ENCODE results near the gene PIAS1.
"Not testable (repeated sequence)": the region's sequence is repeated elsewhere in the genome, so short reads cannot be mapped to it uniquely, and the experiment has no call there.

PIAS1 gene

DNA sequence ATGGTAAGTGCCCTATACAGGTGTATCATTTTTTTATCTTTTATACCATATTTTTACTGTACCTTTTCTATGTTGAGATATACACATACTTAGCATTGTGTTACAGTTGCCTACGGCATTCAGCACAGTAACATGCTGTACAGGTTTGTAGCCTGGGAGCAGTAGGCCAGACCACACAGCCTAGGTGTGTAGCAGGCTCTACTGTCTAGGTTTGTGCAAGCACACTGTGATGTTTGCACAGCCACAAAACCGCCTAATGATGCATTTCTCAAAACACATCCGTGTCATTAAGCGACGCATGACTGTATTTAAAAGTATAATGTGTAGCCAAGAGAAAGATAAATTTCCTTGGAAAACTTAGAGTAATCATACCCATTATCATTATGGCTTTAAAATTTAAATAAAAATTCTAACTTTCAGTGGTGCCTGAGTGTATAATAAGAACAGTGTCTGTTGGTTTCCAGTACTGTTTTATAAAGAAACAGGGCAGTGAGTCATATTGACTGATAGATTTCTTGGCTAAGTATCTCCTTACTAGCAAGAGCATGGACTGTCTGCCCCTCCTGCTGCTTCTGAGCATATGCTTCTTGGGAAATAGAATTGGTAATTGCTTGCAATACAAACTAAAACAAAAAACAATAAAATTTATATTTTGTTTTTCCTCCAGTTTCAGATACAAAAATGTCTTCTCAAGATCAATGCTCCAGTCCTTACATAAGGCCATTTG is 132.7 kb downstream of the PIAS1 start:
- DNase-seq, result no peak

DNA sequence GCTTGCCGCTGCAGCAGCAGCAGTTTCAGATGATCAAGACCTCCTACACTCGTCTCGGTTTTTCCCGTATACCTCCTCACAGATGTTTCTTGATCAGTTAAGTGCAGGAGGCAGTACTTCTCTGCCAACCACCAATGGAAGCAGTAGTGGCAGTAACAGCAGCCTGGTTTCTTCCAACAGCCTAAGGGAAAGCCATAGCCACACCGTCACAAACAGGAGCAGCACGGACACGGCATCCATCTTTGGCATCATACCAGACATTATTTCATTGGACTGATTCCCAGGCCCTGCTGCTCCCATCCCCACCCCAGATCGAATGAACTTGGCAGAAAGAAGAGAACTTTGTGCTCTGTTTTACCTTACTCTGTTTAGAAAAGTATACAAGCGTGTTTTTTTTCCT is 133.4 kb downstream of the PIAS1 start:
- no peak for DNase-seq

DNA sequence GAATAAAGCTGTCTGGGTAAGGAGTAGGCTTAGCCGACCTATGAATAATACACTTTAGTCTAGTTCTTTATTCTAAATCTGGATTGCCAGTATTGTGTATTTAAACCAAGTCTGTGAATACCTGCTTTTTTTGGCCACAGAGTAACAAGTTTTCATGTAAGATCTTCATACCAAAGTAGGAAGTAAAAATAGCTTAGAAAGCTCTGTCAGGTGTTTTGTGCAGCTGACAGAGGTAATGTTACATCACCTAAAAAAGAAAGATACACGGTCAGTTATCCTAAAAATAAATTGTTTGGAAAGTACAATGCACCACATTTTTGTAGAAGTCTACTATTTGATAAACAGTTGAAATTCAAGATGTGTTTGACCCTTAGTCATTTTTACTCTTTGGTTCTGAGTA is 134.5 kb downstream of the PIAS1 start:
- DNase-seq, result no peak

DNA sequence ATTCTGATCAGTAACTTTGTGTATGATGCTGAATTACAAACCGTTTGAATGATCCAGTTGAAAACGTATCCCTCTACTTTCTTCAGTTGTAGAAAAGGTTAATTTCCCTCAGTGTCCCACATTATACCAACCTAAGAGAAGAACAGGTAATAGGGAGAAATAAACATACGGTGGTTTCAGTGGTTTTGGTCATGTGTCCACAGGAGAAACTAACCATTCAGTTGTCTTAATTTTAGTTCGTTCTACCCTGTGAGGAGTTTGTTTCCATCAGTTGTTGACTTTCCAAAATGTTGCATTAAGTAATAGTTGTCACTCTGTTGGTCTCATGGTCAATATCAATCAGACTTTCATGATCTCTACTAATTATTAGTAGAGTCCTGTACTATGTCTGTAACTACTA is 135.9 kb downstream of the PIAS1 start:
- DNase-seq, result no peak

DNA sequence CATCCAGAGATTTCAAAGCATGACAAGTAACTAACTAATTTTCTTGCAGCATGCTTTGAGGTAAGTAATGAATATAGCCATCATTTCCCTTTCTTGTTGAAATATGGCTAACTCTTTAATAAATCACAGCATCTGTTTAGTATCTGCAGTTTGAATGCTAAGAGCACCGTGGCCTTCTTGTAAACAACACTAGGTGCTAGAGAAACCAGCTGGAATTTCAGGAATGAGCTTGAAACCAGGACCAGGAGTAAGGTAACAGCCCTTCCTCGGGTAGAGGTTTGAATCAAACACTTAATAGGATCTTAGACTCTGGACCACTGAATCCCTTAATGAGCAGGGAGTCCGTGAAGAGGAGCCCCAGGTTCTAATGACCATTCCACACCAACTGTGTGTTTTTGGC is 137.4 kb downstream of the PIAS1 start:
- no peak for DNase-seq

DNA sequence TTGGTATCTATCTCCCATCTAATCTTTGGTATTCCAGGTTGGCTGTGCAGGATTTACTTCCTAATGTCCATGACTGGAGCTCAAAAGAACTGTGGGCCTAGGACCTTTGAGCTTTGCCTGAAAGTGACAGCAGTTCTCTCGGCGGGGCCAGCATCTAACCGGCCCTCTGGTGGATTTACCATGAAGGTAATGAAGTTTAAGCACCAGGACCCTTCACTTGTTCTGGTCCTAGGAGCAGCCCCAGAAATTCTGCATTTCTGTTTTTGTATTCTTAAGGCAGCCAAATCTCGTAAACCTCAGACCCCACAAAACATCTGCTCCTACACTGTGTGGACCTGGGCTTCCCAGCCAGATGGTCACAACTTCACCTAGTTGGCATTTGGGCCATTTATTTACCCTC is 138.0 kb downstream of the PIAS1 start:
- no peak for DNase-seq

DNA sequence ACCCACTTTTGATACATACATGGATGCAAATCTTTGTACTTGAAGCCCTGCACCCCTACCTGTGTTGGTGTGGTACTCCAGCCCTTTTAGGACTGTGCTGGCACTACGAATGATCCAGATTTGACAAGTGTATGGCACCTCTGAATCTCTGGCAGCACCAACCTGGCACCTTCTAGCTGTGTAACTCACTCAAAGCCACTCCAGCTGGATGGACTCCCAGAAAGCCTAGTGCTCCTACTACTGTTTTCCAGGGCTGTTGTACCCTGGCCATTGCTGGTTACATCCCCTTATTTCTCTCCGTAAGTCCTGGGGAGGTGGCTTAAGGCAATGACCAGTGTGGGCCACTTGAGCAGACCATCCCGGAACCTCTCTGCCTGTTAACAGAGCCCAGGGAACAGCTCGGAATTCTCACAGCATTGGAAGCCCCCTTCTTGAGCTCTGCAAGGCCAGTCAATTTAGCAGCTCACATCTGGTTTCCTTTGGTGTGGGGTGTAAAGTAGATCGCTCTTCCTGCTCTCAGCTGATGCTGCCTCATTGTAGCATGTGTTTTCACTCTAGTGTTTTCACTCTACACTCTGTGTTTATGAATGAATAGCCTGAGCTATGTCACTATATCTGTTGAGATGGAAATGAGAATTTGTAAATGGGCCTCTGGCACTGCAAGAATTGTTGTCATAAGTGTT is 138.8 kb downstream of the PIAS1 start:
- DNase-seq, result no peak

DNA sequence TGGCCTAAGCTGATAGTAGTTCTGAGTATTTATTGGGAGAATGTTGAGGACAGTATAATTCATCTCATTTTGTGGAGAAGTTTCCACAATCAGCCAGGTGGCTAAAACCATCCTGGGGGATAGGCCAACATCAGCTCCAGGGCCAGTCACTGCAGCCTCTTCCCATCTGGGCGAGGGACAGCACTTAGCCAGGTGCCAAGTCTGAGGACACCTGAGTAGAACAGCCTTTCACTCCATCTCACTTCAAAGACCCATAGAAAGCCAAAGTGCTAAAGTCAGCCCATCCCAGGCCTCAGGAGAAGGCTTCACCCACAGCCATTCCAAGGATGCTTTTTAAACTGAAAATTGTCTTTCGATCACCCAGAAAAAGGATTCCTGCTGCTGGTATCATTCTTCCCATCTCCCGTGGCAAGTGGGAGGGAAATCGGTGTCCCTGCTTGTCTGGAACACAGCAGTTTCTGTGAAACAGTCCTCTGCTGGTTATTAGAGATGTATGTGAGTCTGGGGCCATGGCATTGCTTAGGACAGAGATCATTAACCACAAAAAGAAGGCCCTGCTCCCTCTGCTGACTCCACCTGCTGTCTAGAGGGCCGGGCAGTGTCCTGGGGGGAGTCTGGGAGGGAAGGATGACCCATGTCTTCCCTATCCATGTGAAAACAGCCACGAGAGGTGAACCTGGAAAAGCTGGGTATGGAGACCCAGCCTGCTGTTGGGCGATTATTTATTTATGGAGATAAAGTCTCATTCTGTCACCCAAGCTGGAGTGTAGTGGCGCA is 141.4 kb downstream of the PIAS1 start:
- no peak for DNase-seq

DNA sequence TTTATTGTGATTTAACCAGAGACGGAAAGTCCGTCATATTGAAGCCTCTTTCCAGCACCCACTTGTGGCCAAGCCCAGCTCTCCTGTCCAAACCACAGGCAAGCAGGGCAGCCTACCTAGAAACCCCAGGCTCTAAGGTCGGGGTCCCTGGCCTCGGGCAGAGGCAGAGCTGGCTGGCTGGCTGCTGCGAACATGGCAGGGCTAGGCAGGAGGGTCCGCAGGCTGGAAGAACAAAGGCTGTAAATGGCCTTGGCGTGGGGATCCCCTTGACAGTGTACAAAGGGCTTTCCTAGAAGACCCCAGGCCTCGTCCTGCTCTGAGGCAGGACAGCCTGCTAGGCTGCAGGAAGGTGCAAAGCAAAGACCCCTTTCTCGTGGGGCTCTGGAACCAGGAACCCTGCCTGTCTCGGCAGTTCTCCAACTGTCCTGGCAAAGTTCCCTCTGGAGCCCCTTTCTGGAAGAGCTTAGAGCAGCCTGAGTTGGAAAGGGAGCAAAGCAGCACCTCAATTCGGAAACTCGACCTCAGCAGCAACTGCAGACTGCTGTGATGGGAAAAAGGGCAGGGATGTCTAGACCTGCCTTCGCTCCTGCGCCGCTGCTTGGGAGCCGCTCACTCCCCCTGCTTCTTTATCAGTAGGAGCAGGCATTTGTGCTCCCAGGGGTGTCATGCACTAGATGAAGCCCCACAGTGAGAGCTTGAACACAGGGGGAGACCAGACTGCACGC is 142.5 kb downstream of the PIAS1 start:
- no peak for DNase-seq

DNA sequence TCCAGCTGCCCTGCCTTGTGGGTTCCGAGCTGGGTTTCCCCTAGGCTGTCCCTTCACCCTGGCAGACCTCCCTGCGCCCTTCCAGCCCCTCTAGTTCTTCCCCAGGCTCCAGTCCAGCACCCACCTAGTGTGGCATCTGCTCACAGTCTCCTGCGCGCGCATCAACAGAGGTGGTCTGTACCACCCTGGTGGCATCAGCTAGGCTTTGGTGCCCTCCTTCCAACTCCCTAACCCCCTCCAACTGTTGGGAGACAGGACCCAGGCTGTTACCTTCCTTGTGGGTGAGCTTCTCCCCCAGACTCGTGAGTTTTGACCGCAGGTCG is 143.0 kb downstream of the PIAS1 start:
- DNase-seq, result no peak

DNA sequence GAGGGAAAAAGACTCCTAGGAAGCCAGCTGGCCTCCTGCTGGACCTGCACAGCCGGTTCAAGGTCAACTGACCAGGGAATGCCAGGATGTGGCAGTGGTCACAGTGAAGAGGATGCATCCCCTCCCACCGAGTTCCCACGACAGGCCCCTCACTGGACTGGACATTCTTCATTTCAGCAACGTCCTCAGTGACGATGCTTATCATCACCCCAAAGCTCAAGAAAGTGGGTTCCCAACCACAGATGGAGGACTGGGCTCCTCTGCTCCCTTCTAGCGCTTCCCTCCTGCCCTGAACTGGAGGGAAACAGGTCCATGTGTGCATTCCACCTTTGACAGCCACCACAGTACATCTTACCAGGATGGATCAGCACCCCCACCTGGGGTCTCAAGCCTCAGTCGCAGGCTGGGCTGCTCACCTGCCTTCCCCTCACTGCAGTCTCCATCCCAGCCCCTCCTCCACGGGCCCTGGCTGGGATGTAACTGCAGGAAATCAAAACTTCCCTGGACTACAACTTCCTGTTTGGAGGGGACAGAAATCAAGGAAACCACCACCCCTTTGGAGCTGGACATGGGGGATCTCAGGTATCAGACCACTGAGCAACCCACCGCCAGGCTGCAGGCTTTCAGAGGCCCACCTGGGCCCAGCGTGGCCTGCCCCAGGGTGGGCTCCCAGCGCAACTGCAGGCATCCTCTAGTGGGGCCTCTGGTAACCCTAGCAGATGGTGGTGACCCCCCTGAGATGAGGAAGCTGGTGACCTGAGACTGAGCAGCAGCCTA is 143.7 kb downstream of the PIAS1 start:
- no peak for DNase-seq

DNA sequence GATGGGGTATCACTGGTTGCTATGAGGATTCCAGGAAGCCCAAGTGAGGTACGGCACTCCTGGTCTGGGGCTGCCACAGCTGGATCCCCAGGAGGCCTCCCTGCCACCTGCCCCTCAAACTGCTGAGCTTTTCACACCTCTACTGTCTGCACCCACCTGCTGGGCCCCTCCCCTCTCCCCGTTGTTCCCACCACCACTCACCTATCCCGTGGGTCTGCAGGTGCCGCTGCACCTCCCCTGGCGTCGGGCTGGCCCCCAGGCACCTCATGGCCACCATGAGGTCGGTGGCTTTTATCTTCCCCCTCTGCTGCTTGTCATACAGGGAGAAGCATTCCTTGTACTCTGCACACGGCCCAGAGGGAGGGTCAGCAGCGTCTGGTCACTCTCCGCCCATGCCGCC is 145.2 kb downstream of the PIAS1 start:
- no peak for DNase-seq

DNA sequence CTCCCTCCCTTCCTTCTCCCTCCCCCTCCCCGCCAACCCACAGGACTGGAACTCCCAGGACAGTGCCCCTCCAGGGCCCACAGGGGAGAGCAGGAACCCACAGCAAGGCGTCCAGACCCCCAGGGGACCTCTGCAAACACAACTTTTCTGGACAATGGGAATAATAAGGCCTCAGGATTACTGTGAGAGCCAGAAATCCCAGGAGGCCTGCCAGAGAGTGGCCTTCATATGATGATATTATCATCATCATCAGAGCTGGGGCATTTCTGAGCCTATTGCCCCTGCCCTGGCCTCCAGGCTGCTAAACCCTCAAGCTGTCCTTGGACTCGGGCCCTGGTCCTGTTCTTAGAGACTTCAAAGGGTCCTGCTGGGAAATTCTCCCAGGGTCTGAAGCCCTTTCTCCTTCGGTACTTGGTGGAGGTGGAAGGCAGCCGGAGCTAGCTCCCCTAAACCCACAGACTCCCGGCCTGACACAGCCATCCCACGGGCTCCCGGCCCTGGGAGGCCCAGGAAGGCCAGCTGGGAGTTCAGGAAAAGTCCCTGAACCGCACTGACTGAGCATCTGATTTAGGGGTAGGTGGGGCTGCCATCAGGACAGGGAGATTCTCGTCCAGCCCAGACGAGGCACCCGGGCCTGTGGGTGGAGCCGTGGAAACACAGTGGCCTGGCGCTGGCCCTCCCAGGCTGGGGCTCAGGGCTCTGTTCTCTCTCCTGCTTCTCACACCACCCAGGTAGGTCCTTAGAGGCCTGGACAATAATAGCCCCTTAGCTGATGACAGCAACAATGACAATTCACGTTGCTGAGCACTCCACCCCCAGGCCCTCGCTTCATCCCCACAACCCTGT is 146.1 kb downstream of the PIAS1 start:
- DNase-seq, result no peak

DNA sequence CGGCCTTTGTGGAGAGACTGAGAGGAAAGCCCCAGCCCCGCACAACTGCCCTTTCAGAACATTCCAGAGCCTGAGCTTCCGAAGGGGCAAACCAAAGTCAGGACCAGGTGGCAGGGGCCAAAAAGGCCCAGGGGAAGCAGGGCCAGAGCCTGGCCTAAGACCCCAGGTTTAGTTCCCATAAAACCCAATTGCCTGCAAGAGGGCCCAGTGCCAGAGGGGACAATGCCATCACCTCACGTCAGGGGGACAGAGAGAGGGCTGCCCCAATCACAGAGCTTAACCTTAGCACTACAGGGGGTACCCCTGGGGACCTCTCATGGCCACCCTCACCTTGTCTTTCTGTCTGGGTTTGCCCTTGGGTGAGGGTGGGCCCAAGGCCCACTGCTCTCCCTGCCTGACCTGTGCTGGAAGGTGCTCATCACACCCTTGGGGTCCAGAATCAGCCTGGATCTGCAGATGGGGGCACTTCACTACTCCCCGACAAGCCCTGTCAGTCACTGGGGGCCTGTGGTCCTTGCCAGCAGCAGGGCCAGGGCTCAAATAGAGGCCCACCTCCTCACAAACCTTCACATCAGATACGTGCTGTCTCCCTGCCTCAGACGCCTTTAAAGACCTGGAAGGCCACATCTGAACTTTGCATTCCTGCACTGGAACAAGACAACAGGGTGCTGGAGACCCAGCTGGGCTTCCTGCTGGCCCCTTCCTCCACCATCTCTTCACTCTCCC is 147.2 kb downstream of the PIAS1 start:
- no peak for DNase-seq

DNA sequence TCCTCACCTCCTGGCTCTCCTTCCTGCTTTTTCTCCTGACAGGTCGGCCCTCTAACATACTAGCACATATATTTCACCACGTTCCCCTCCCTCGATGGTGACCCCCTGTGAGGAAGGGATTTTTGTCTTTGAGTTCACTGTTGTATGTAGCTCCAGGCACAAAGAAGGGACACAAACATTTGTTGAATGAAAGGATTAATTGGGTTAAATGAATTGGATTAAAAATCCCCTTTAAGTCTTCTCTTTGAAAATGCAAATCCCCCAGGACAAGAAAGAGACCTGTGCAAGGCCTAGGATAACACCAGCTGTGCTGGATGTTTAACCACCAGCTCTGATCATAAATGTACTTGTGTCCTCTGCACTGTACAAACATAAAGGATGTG is 147.8 kb downstream of the PIAS1 start:
- DNase-seq, result no peak

DNA sequence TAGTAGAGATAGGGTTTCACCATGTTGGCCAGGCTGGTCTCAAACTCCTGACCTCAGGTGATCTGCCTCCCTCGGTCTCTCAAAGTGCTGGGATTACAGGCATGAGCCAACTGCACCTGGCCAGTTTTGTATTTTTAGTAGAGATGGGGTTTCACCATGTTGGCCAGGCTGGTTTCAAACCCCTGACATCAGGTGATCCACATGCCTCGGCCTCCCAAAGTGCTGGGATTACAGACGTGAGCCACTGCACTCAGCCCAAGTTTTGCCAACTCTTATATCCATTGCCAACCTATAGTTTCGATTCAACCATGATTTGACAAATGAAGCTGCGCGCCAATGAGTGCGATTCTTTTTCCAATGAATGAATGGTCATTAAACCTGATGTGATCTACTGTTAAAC is 148.9 kb downstream of the PIAS1 start:
- not testable (repeated sequence) for DNase-seq

DNA sequence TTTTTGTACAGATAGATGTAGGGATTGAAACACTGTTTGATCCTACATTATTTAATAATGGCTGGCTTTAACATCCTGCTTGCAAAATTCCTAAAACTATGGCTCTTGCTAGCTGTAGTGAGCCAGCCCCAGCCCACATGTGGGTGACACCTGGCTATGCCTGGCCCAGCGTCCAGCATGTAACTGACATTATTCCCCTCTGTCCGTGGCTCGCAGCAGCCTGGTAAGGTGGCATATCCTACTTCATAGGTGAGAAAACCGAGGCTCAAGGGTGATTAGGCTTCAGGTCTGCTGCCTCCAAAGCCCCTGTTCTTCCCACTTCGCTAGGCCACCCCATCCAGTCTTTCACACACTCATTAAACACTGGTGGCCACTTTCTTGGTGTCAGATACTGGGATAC is 149.4 kb downstream of the PIAS1 start:
- DNase-seq, result no peak

DNA sequence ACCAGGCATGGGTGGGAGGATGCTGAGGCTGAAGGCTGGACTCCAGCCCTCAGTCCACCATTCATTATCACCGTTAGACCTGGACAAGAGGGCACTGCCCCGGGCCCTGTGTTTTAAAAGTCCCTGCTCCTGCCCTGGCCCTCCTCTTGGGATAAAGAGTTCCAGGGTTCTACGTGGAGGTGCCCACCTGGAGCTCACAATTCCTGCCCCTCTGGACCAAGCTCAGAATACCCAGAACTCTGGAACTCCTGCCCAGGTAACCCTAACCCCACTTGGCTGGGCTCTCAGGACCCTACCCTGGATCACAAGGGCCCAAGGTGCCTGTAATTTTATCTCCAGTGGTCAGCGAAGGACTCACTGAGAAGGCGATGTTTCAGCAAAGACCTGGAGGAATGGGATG is 149.8 kb downstream of the PIAS1 start:
- no peak for DNase-seq

DNA sequence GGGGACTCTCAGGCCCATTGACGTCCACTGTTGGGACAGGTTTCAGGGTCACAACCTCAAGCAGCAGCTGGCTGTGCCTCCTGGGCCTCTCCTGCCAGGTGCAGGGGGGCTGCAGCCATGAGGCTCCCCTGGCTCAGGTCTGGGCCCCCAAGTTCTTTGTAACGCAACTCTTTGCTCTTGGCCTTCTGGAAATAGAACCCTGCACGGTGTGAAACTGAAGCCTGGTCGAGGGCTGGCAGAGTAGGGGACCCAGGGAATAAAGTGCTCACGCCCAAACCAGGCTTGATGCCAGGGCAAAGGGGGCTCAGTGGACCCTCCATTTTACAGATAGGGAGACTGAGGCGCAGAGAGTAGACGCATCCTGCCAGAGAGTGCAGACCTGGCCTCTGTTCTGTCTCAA is 150.2 kb downstream of the PIAS1 start:
- DNase-seq, result no peak

DNA sequence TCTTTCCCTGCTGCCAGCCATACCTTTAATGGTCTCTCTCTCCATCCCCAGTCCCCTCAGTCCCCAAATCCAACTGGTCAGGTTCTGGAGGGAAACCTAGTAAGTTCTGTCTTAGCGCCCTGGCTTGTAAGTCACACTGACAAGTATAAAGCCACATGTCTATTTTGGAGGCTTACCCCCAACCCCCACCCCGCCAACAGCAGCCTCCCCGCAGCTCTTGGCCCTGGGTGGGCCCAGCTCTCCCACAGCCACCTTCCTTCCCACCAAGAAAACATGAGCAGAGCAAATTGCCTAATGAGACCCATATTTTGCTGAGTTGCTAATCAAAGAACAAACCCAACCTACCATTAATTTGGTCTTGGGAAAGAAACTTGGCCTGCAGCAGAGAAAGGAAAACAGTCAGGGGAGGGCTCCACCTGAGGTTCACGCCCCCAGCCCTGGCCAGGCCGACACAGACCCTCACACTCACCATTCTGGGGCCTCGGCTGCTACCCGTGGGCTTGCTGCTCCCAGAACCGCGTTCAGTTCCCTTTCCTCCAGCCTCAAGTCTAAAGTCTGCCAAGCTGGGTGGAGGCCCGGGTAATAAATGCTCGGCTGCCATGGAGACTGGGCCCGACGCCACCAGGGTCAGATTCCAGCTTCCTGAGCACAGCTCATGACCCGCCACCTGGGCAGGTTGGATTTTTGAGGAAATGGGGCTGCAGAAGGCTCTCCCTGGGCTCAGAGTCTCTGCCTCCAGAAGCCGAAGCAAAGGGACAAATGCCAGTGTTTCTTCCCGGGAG is 150.9 kb downstream of the PIAS1 start, which contains the start of gene CALML4:
Gene CALML4 (minus strand): TSS at position 557 of the 782 bp plus-strand sequence. CDS start 85 bp downstream, at position 472.
- no peak for DNase-seq
